Fibroblast of peridontal ligament (primary cell): ENCODE measurements around the gene VDAC1.
"Not testable (repeated sequence)": the region's sequence is repeated elsewhere in the genome, so short reads cannot be mapped to it uniquely, and the experiment has no call there.

ENCODE experiments used
- DNase-seq: peaks from one replicate; pipeline ENCODE4 v3.0.0-alpha.2; 2010; ENCODE audit errors: extremely low read depth

The VDAC1 gene

GRCh38 chr5:133967698-133968203, 37.0 kb downstream of the VDAC1 start:
- DNase-seq = peak; percentile 66

GRCh38 chr5:133967124-133967523, 37.7 kb downstream of the VDAC1 start:
- peak; percentile 53 for DNase-seq

- no peak for DNase-seq
Measured at GRCh38 chr5:133966090-133966489, 38.7 kb downstream of the VDAC1 start.

- DNase-seq = no peak
Measured at GRCh38 chr5:133963493-133964128, 41.2 kb downstream of the VDAC1 start.

GRCh38 chr5:133962801-133963476, 41.8 kb downstream of the VDAC1 start:
- peak; percentile 75 for DNase-seq

GRCh38 chr5:133962131-133962530, 42.6 kb downstream of the VDAC1 start:
- DNase-seq = peak; percentile 45

- DNase-seq = no peak
Measured at GRCh38 chr5:133959643-133960042, 45.1 kb downstream of the VDAC1 start.

GRCh38 chr5:133957591-133957990, 47.2 kb downstream of the VDAC1 start:
- DNase-seq = no peak

GRCh38 chr5:133957080-133957479, 47.7 kb downstream of the VDAC1 start:
- no peak for DNase-seq

GRCh38 chr5:133956196-133956595, 48.6 kb downstream of the VDAC1 start:
- not testable (repeated sequence) for DNase-seq

GRCh38 chr5:133953568-133954145, 51.1 kb downstream of the VDAC1 start:
- no peak for DNase-seq

- DNase-seq = peak; percentile 97
Measured at GRCh38 chr5:133952729-133953567, 51.8 kb downstream of the VDAC1 start.

- DNase-seq = no peak
Measured at GRCh38 chr5:133950821-133951612, 53.8 kb downstream of the VDAC1 start.

GRCh38 chr5:133948721-133949120, 56.1 kb downstream of the VDAC1 start:
- no peak for DNase-seq

- peak; percentile 58 for DNase-seq
Measured at GRCh38 chr5:133947431-133947841, 57.3 kb downstream of the VDAC1 start.

GRCh38 chr5:133945568-133945967, 59.2 kb downstream of the VDAC1 start:
- no peak for DNase-seq

GRCh38 chr5:133944263-133945185, 60.3 kb downstream of the VDAC1 start:
- peak; percentile 26 for DNase-seq

GRCh38 chr5:133943475-133943817, 61.3 kb downstream of the VDAC1 start:
- DNase-seq = no peak

GRCh38 chr5:133942614-133943474, 61.9 kb downstream of the VDAC1 start:
- DNase-seq = no peak
